Endothelial cell of umbilical vein (primary cell): ENCODE results near the gene FLRT1. TPM values are rescaled to one million over a fixed set of nuclear protein-coding genes. Genes with fewer than 3 reads are reported as not detected.

Experiments used
- BruUV-seq: library from RNA; stranded (reverse); fragments of 400-500 nt; replicated peaks from 2 replicates; lab custom pipeline; 2021; lab: Mats Ljungman, UMichigan
- CTCF ChIA-PET: fragments of 300-600, 350-600 bp; sonication (Branson Sonifier 250); formaldehyde crosslinking; loops from one replicate; lab custom pipeline; 2021; ENCODE audit warnings: antibody characterized with exemption, inconsistent platforms; lab: Charles Lee
- POLR2A ChIA-PET: fragments of 300-600, 350-600 bp; sonication (Branson Sonifier 250); formaldehyde crosslinking; loops from one replicate; lab custom pipeline; 2021; ENCODE audit warnings: antibody characterized with exemption, inconsistent platforms; lab: Charles Lee
- DNase-seq: peaks from one replicate; pipeline ENCODE4 v3.0.0-alpha.2; 2011; ENCODE audit warnings: low read depth, low spot score
- FAIRE-seq: peaks from 2 replicates; lab custom pipeline; 2011; peaks lifted over from hg19 to GRCh38; lab: Jason Lieb, UNC
- H2AFZ ChIP-seq: 2 replicates; pipeline ENCODE4 v1.6.0; 2012; ENCODE audit warnings: low read depth, low read length, control low read depth, inconsistent platforms
- H3K27ac ChIP-seq: 2 replicates; pipeline ENCODE4 v1.5.1; 2011; ENCODE audit warnings: low read depth, mild to moderate bottlenecking, control low read depth, low read length, moderate library complexity; ENCODE audit not compliant: insufficient read depth
- H3K27me3 ChIP-seq, 2 experiments: 2 replicates each; pipeline versions ENCODE4 v1.6.0 to v1.6.1; 2011; ENCODE audit warnings: low read length in 2 of 2, mixed read lengths in 1 of 2; ENCODE audit not compliant: control insufficient read depth in 2 of 2, insufficient read depth in 2 of 2
- H3K36me3 ChIP-seq, 2 experiments: 2 replicates in 1 of 2; 3 replicates in 1 of 2; pipeline ENCODE4 v1.5.1; 2011; ENCODE audit warnings: low read length in 2 of 2, mild to moderate bottlenecking in 1 of 2, moderate library complexity in 1 of 2; ENCODE audit not compliant: control insufficient read depth in 2 of 2, insufficient read depth in 2 of 2; ENCODE audit errors: extremely low read depth in 1 of 2
- H3K4me1 ChIP-seq: 3 replicates; pipeline ENCODE4 v1.5.1; 2011; ENCODE audit warnings: mild to moderate bottlenecking, low read length; ENCODE audit not compliant: control insufficient read depth, insufficient read depth; ENCODE audit errors: extremely low read depth
- H3K4me2 ChIP-seq: 2 replicates; pipeline ENCODE4 v1.6.1; 2011; ENCODE audit warnings: low read length, control low read depth, mixed read lengths; ENCODE audit not compliant: insufficient read depth
- H3K4me3 ChIP-seq, 3 experiments: fragments of 200-600 bp in 1 of 3; sonication (generic), shearing (Covaris generic) in 1 of 3; replicated peaks in 1 of 3; 2 replicates each; pipeline ENCODE4 v1.5.1; 2011 to 2016; ENCODE audit warnings: control low read depth in 3 of 3, low read length in 3 of 3, mild to moderate bottlenecking in 2 of 3, inconsistent platforms in 1 of 3, low read depth in 1 of 3, moderate library complexity in 1 of 3; ENCODE audit not compliant: insufficient read depth in 1 of 3
- H3K79me2 ChIP-seq: 2 replicates; pipeline ENCODE4 v1.6.0; 2012; ENCODE audit warnings: low read length, inconsistent platforms; ENCODE audit not compliant: control insufficient read depth, insufficient read depth
- H3K9ac ChIP-seq: replicated peaks from 2 replicates; pipeline ENCODE3; 2011; ENCODE audit warnings: low read length, control low read depth; ENCODE audit not compliant: insufficient read depth; ENCODE audit errors: extremely low read depth
- H3K9me1 ChIP-seq: replicated peaks from 3 replicates; pipeline ENCODE4 v1.6.0; 2011; ENCODE audit warnings: mild to moderate bottlenecking, low read length; ENCODE audit not compliant: control insufficient read depth, insufficient read depth; ENCODE audit errors: extremely low read depth
- H3K9me3 ChIP-seq: replicated peaks from 2 replicates; pipeline ENCODE4 v1.5.1; 2012; ENCODE audit warnings: low read length, inconsistent platforms; ENCODE audit not compliant: control insufficient read depth, insufficient read depth
- H4K20me1 ChIP-seq: replicated peaks from 2 replicates; pipeline ENCODE3; 2011; ENCODE audit warnings: mild to moderate bottlenecking, low read length; ENCODE audit not compliant: control insufficient read depth, insufficient read depth; ENCODE audit errors: extremely low read depth
- EZH2 ChIP-seq: IDR thresholded peaks from 2 replicates; pipeline ENCODE4 v1.6.1; 2012; ENCODE audit warnings: borderline replicate concordance, low read depth, mild to moderate bottlenecking, moderate library complexity, low read length, inconsistent platforms; ENCODE audit not compliant: severe bottlenecking
- FOS ChIP-seq: IDR thresholded peaks from 2 replicates; pipeline ENCODE4 v1.6.1; 2011; ENCODE audit warnings: mild to moderate bottlenecking, low read length, moderate library complexity, borderline replicate concordance; ENCODE audit not compliant: insufficient read depth
- GATA2 ChIP-seq: IDR thresholded peaks from 2 replicates; pipeline ENCODE4 v1.7.0; 2011; ENCODE audit warnings: low read depth, mild to moderate bottlenecking, moderate library complexity, mixed read lengths, low read length; ENCODE audit not compliant: insufficient read length, insufficient read depth
- JUN ChIP-seq: IDR thresholded peaks from 2 replicates; pipeline ENCODE4 v1.6.1; 2011; ENCODE audit warnings: borderline replicate concordance, low read depth; ENCODE audit not compliant: insufficient read length, insufficient read depth
- MYC ChIP-seq: IDR thresholded peaks from one replicate; pipeline ENCODE4 v1.6.1; 2011; ENCODE audit warnings: mild to moderate bottlenecking, low read depth, low read length
- POLR2A ChIP-seq: IDR thresholded peaks from 2 replicates; pipeline ENCODE4 v1.6.1; 2012; ENCODE audit warnings: low read depth, mild to moderate bottlenecking, control low read depth, low read length
- POLR2AphosphoS5 ChIP-seq: IDR thresholded peaks from 2 replicates; pipeline ENCODE4 v1.6.1; 2012; ENCODE audit warnings: low read depth, mild to moderate bottlenecking, control low read depth, low read length, moderate library complexity; ENCODE audit not compliant: insufficient read depth
- dilution Hi-C: fragments of 300-500 bp; cut with MboI; formaldehyde crosslinking; loops from one replicate; pipeline ENCODE4 v1.15.0; 2019; ENCODE audit warnings: low sequenced_read_pairs; ENCODE audit not compliant: extremely low pct_ligation_motif_present
- intact Hi-C: fragments of 100-400 bp; cut with micrococcal nuclease; formaldehyde crosslinking; loops from one replicate; pipeline ENCODE4 v1.10.0; 2022
- polyA plus RNA-seq, 4 experiments: library from polyadenylated mRNA; depleted of rRNA in 3 of 4; stranded (reverse) in 3 of 4; unstranded in 1 of 4; fragments of >200 nt; gene quantifications; 2 replicates each; pipeline versions ENCODE4 v1.2.1 to v1.2.3, GENCODE V29; 2011 to 2012; ENCODE audit warnings: missing spikeins in 1 of 4
- total RNA-seq: library from RNA; stranded (reverse); gene quantifications from 2 replicates; pipeline ENCODE4 v1.2.3, GENCODE V29; 2021
- TF ChIP-seq, protein P1 (sequence below), 2 donors: IDR thresholded peaks; 1 replicate in 1 of 2; 2 replicates in 1 of 2; pipeline ENCODE4 v1.5.1; 2011; ENCODE audit warnings: low read length in 2 of 2, mild to moderate bottlenecking in 2 of 2, moderate library complexity in 2 of 2, control low read depth in 1 of 2, inconsistent platforms in 1 of 2, low read depth in 1 of 2; ENCODE audit not compliant: insufficient read depth in 1 of 2; ENCODE audit errors: extremely low read depth in 1 of 2
- TF ChIP-seq, protein P2 (sequence below): IDR thresholded peaks from 2 replicates; pipeline ENCODE4 v1.6.1; 2011; ENCODE audit not compliant: insufficient read depth, insufficient read length

The FLRT1 gene
- total and polyA plus RNA-seq, 2 donors (not counting 3 experiments of a cell fraction or from before 2014, with no cell fraction given) = not detected

DNA sequence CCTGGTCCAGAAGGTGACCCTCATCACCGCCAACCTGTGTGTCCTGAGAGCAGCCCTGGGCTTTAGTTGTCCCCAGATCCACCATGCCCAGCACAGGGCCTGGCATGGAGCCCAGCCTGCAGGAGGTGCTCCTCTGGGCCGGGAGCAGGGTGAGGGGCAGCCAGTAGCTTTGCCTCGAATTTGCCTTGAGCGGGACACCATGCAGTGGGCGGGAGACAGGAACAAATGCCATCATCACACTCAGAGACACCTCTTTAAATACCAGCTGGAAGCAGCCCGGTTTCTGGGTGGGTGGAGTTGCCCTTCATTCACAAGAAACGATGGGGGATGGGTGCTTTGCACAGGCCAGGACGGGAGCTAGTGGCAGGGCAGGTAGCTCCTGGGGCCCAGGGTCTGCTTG, 19.3 kb downstream of the FLRT1 start:
- no peak for DNase-seq
- Histone ChIP-seq H4K20me1 (no peaks in the 10 kb centered on the region), H3K4me3 (no peak overlapping the region), H3K4me2 (no peak overlapping the region), H3K79me2 (no peaks in the 10 kb centered on the region), H3K36me3 (no peaks in the 10 kb centered on the region), H3K4me1 (no peaks in the 10 kb centered on the region), H3K9me1 (no peaks in the 10 kb centered on the region), H3K27me3 (no peaks in the 10 kb centered on the region), H3K9me3 (no peaks in the 10 kb centered on the region), H3K9ac (no peak overlapping the region), H2AFZ (no peak overlapping the region), H3K27ac (no peak overlapping the region)
- TF ChIP-seq, protein P1, sequence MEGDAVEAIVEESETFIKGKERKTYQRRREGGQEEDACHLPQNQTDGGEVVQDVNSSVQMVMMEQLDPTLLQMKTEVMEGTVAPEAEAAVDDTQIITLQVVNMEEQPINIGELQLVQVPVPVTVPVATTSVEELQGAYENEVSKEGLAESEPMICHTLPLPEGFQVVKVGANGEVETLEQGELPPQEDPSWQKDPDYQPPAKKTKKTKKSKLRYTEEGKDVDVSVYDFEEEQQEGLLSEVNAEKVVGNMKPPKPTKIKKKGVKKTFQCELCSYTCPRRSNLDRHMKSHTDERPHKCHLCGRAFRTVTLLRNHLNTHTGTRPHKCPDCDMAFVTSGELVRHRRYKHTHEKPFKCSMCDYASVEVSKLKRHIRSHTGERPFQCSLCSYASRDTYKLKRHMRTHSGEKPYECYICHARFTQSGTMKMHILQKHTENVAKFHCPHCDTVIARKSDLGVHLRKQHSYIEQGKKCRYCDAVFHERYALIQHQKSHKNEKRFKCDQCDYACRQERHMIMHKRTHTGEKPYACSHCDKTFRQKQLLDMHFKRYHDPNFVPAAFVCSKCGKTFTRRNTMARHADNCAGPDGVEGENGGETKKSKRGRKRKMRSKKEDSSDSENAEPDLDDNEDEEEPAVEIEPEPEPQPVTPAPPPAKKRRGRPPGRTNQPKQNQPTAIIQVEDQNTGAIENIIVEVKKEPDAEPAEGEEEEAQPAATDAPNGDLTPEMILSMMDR (IDR thresholded peaks at IDR 0.05; ENCODE audit: extremely low read depth in 1 of 2, insufficient read depth in 1 of 2, low read depth in 1 of 2, low read length in 2 of 2) = no peak
- TF ChIP-seq POLR2A (no peak), GATA2 (no peak), FOS (no peak), MYC (no peak), JUN (no peak), EZH2 (no peak), POLR2AphosphoS5 (no peak)
- TF ChIP-seq, protein P2, sequence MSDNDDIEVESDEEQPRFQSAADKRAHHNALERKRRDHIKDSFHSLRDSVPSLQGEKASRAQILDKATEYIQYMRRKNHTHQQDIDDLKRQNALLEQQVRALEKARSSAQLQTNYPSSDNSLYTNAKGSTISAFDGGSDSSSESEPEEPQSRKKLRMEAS = no peak
- BruUV-seq = no TSS peak
- ChIA-PET CTCF (interaction anchor here (1.6 kb wide), 1 partner anchor 19 kb away, joined by 4 read pairs; no protein-coding TSS in a partner anchor), POLR2A (no interaction called here)
- dilution Hi-C loops = no loop called here
- no peak for FAIRE-seq
- intact Hi-C loops = no loop called here
